HG03432 (cell line): ENCODE data around the gene RAB13.

Experiments
- ATAC-seq: cut with Tn5 transposase; IDR thresholded peaks from one replicate; pipeline ENCODE4 v1.9.1; 2021; ENCODE audit warnings: mild to moderate bottlenecking, moderate library complexity; ENCODE audit not compliant: unreplicated experiment

The RAB13 gene

GRCh38 chr1:153957744-153958110 is 28.4 kb downstream of the RAB13 start:
- ATAC-seq, result peak; percentile 11

- ATAC-seq, result no peak
Measured at GRCh38 chr1:153956997-153957715, 29.0 kb downstream of the RAB13 start.

- ATAC-seq, result no peak
Measured at GRCh38 chr1:153954826-153955225, 31.3 kb downstream of the RAB13 start.

- ATAC-seq, result no peak
Measured at GRCh38 chr1:153953859-153954365, 32.2 kb downstream of the RAB13 start.

GRCh38 chr1:153951801-153952200 is 34.3 kb downstream of the RAB13 start:
- ATAC-seq, result no peak

GRCh38 chr1:153951183-153951582 is 35.0 kb downstream of the RAB13 start:
- no peak for ATAC-seq

GRCh38 chr1:153946622-153947241 is 39.4 kb downstream of the RAB13 start, which contains the start of gene DENND4B:
DENND4B (minus strand) TSS chr1:153946718; CDS start chr1:153944374, 2,344 bp downstream.
- peak; percentile 73 for ATAC-seq

- peak; percentile 71 for ATAC-seq
Measured at GRCh38 chr1:153945795-153946621, 40.1 kb downstream of the RAB13 start.

GRCh38 chr1:153945131-153945794 is 40.9 kb downstream of the RAB13 start:
- peak; percentile 29 for ATAC-seq

- no peak for ATAC-seq
Measured at GRCh38 chr1:153944827-153945117, 41.4 kb downstream of the RAB13 start.

GRCh38 chr1:153944005-153944826 is 41.9 kb downstream of the RAB13 start:
- ATAC-seq, result no peak

GRCh38 chr1:153942766-153943549 is 43.2 kb downstream of the RAB13 start:
- no peak for ATAC-seq

GRCh38 chr1:153941826-153942725 is 44.1 kb downstream of the RAB13 start:
- no peak for ATAC-seq

GRCh38 chr1:153940756-153941155 is 45.4 kb downstream of the RAB13 start:
- no peak for ATAC-seq

GRCh38 chr1:153939476-153939875 is 46.7 kb downstream of the RAB13 start:
- no peak for ATAC-seq

- ATAC-seq, result no peak
Measured at GRCh38 chr1:153938996-153939395, 47.1 kb downstream of the RAB13 start.

- ATAC-seq, result no peak
Measured at GRCh38 chr1:153937331-153937730, 48.8 kb downstream of the RAB13 start.

GRCh38 chr1:153936011-153936802 is 49.9 kb downstream of the RAB13 start:
- no peak for ATAC-seq
